Activated CD8-positive, alpha-beta memory T cell treated with anti-CD3 and anti-CD28 coated beads, Interleukin-2, amount 50 U/mL, for 1 hour (primary cell): Measurements from ENCODE around the gene VIPAS39.

ENCODE experiments used
- DNase-seq: peaks from one replicate; pipeline ENCODE4 v3.0.0-alpha.2; 2020; ENCODE audit errors: extremely low read depth

VIPAS39 gene

GRCh38 chr14:77406086-77406485 lies 51.3 kb downstream of the VIPAS39 start:
- DNase-seq = no peak

GRCh38 chr14:77403768-77404167 lies 53.6 kb downstream of the VIPAS39 start:
- DNase-seq = no peak

GRCh38 chr14:77400216-77400615 lies 57.2 kb downstream of the VIPAS39 start:
- no peak for DNase-seq

- DNase-seq = no peak
Observed at GRCh38 chr14:77390188-77390587, 67.2 kb downstream of the VIPAS39 start.

GRCh38 chr14:77378701-77379100 lies 78.7 kb downstream of the VIPAS39 start:
- no peak for DNase-seq

- DNase-seq = no peak
Observed at GRCh38 chr14:77377502-77377844, 79.9 kb downstream of the VIPAS39 start.

- peak; percentile 41 for DNase-seq
Observed at GRCh38 chr14:77376771-77377501, 80.5 kb downstream of the VIPAS39 start, which contains the start of the genes SAMD15 and TMED8. SAMD15 (plus strand) TSS chr14:77377379; CDS start chr14:77377419, 40 bp downstream. TMED8 (minus strand) TSS chr14:77377094; CDS start chr14:77377053, 41 bp downstream.
